ENCODE data around the gene CENPVL1.

Gene CENPVL1

DNA sequence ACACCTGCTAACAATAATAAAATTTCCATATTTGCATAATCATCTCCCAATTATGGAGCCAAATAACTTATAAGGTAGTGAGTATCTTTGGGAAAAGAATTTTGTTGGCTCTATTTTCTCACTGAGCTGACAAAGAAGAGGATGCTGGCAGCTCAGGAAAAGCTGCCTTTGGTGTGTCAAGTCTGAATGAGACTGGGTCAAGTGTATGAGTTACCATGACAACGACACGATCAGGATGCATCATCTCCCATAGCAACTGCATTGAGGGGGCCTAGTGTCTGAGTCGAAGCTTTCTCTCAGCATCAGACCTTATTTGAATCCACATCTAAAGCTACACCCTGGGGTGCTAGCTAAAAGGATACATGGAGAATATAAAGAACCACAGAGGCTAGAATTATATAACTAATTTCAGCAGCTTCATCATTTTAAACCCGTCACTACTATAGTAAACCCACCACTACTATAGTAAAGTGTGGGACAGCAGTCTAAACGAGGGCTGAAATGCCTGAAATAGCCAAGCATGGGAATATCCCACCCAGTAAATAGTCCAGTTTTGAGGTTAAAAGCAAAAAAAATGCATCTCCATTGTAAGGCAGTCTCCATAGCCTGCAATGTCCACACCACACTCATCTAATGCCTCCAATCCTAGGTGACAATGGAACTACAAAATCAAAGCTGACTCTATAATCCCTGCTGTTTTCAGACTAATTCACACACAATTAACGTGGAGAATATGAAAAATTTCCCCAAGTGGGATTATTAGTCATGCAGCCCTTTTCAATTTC lies 48.9 kb downstream of the CENPVL1 start:
- Mint-ChIP-seq H3K4me1 (no peaks in the 10 kb centered on the region), H3K27me3 (no peaks in the 10 kb centered on the region), H3K9me3 (no peaks in the 10 kb centered on the region), H3K27ac (no peak overlapping the region), H3K4me3 (no peak overlapping the region)
- DNase-seq: no peak
- ATAC-seq: no peak

DNA sequence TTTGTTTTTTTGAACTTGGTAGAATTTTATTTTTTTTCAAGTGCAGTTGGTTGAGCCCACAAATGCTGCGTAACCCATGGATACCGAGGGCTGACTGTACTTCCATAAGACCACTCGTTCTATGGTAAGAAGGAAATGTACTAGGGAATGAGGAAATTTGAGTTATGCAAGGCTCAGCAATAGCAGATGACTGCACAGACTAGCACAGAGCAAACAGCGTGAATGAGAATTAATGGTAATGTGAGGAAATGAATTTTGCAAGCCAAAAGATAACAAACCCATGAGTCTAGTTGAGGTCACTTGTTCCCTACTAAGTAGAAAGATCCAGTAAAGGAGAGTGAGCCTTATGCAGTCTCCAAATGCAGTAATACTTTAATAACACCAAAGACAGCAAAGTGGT lies 50.3 kb downstream of the CENPVL1 start:
- H3K9me3 Mint-ChIP-seq: no peaks in the 10 kb centered on the region
- no peak overlapping the region for H3K27ac Mint-ChIP-seq
- H3K4me1 Mint-ChIP-seq: no peaks in the 10 kb centered on the region
- no peak overlapping the region for H3K4me3 Mint-ChIP-seq
- H3K27me3 Mint-ChIP-seq: no peaks in the 10 kb centered on the region
- DNase-seq: no peak
- ATAC-seq: no peak
